Thymus (tissue), 11 donors: ENCODE results near the gene MS4A15. TPM values are rescaled to one million over a fixed set of nuclear protein-coding genes. Genes with fewer than 3 reads are reported as not detected.

Source experiments
- DNase-seq, 9 donors: peaks; one replicate each; pipeline ENCODE4 v3.0.0-alpha.2; 2013; ENCODE audit warnings: low spot score in 9 of 9, low read depth in 6 of 9, missing footprints in 1 of 9
- H3K27ac ChIP-seq, 2 donors: one replicate each; pipeline ENCODE4 v1.5.1; 2013; ENCODE audit warnings: control low read depth in 1 of 2, low read depth in 1 of 2, low read length in 1 of 2, mild to moderate bottlenecking in 1 of 2, moderate library complexity in 1 of 2
- H3K27me3 ChIP-seq, 2 donors: one replicate each; pipeline ENCODE4 v1.5.1; 2013; ENCODE audit warnings: low read length in 1 of 2; ENCODE audit not compliant: control insufficient read depth in 2 of 2, insufficient read depth in 1 of 2
- H3K36me3 ChIP-seq, 2 donors: one replicate each; pipeline ENCODE4 v1.5.1; 2013; ENCODE audit warnings: low read length in 1 of 2, mild to moderate bottlenecking in 1 of 2, moderate library complexity in 1 of 2; ENCODE audit not compliant: control insufficient read depth in 2 of 2, insufficient read depth in 2 of 2
- H3K4me1 ChIP-seq, 2 donors: one replicate each; pipeline ENCODE4 v1.5.1; 2013; ENCODE audit warnings: low read length in 2 of 2; ENCODE audit not compliant: control insufficient read depth in 2 of 2, insufficient read depth in 2 of 2
- H3K4me3 ChIP-seq, 2 donors: one replicate each; pipeline ENCODE4 v1.5.1; 2013; ENCODE audit warnings: low read length in 2 of 2, control low read depth in 1 of 2, mild to moderate bottlenecking in 1 of 2
- H3K9me3 ChIP-seq, 2 donors: one replicate each; pipeline ENCODE4 v1.5.1; 2013; ENCODE audit warnings: low read length in 1 of 2, mild to moderate bottlenecking in 1 of 2; ENCODE audit not compliant: control insufficient read depth in 2 of 2, insufficient read depth in 1 of 2
- WGBS: extraction: QIAGEN DNeasy Blood & Tissue Kit; methylation state at CpG from one replicate; pipeline ENCODE4 v1.1.7; 2013; 5-methylcytosine and 5-hydroxymethylcytosine counted together
- polyA plus RNA-seq: library from polyadenylated mRNA; stranded (reverse); fragments of 200-250 nt; gene quantifications from one replicate; pipeline ENCODE4 v1.2.3, GENCODE V29; 2013
- total RNA-seq: library from RNA; stranded (reverse); fragments of 120-200 nt; gene quantifications from one replicate; pipeline ENCODE4 v1.2.4, GENCODE V29; 2013
- donor health status: healthy.

Gene MS4A15
- total and polyA plus RNA-seq, 2 donors: 0.23 TPM; not detected in 1

DNA sequence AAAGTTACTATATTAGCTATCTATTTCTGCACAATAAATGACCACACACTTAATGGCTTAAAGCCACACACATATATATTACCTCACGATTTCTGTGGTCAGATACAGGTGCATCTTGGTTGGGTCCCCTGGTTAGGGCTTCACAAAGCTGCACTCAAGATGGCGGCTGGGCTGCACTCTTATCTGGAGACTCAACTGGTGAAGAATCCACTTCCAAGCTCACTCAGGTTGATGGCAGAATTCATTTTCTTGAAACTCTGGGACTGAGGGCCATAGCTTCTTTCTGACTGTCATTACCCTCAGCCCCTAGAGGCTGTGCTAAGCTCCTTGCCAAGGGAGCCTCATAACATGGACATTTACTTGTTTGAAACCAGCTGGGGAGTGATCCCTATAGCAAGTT is 23.4 kb downstream of the MS4A15 start:
- Histone ChIP-seq H3K4me1 (peaks cover 0 to 8% of the 10 kb centered on the region in 2 donors), H3K9me3 (no peaks in the 10 kb centered on the region), H3K4me3 (no peak overlapping the region), H3K36me3 (no peaks in the 10 kb centered on the region), H3K27me3 (peaks cover 0 to 3% of the 10 kb centered on the region in 2 donors), H3K27ac (no peak overlapping the region)
- WGBS: 88% methylated on average over 2 of the region's 2 CpGs
- no peak for DNase-seq

DNA sequence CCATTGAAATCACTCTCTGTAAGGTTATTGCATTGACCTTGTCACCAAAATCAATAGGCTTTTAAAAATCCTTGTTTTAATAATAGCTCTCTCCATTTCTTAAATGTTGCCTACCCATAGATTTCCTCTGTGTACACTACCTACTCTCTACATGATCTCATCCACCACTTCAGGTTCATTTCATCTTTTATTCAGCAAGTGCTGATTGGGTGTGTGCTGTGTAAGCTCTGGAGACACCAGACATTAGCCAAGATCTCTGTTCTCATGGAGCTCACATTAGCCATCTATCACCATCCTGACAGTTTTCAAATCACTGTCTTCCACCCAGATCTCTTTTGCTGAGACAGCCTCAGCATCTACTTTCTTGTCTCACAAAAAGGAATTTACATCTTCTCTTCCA is 24.1 kb downstream of the MS4A15 start:
- peaks cover 0 to 3% of the 10 kb centered on the region in 2 donors for H3K27me3 ChIP-seq
- H3K4me3 ChIP-seq: no peak overlapping the region
- no peak overlapping the region for H3K27ac ChIP-seq
- H3K36me3 ChIP-seq: no peaks in the 10 kb centered on the region
- no peaks in the 10 kb centered on the region for H3K9me3 ChIP-seq
- peaks cover 0 to 4% of the 10 kb centered on the region in 2 donors for H3K4me1 ChIP-seq
- DNase-seq: no peak

GRCh38 chr11:60781286-60781980 is 24.8 kb downstream of the MS4A15 start:
- no peaks in the 10 kb centered on the region for H3K36me3 ChIP-seq
- H3K27me3 ChIP-seq: peaks cover 0 to 3% of the 10 kb centered on the region in 2 donors
- H3K27ac ChIP-seq: no peak overlapping the region
- peaks cover 0 to 1% of the 10 kb centered on the region in 2 donors for H3K4me1 ChIP-seq
- 91% methylated on average over 7 of the region's 7 CpGs for WGBS
- DNase-seq: no peak
- H3K4me3 ChIP-seq: no peak overlapping the region
- H3K9me3 ChIP-seq: no peaks in the 10 kb centered on the region

GRCh38 chr11:60781981-60782316 is 25.3 kb downstream of the MS4A15 start:
- Histone ChIP-seq H3K27me3 (peaks cover 0 to 3% of the 10 kb centered on the region in 2 donors), H3K36me3 (no peaks in the 10 kb centered on the region), H3K27ac (no peak overlapping the region), H3K9me3 (no peaks in the 10 kb centered on the region), H3K4me1 (peaks cover 0 to 5% of the 10 kb centered on the region in 2 donors), H3K4me3 (no peak overlapping the region)
- WGBS: 96% methylated on average over 4 of the region's 4 CpGs
- no peak for DNase-seq

- H3K27me3 ChIP-seq: peaks cover 0 to 3% of the 10 kb centered on the region in 2 donors
- H3K27ac ChIP-seq: no peak overlapping the region
- DNase-seq: no peak
- H3K9me3 ChIP-seq: no peaks in the 10 kb centered on the region
- H3K36me3 ChIP-seq: no peaks in the 10 kb centered on the region
- H3K4me1 ChIP-seq: peaks cover 0 to 5% of the 10 kb centered on the region in 2 donors
- WGBS: 92% methylated on average over 12 of the region's 12 CpGs
- no peak overlapping the region for H3K4me3 ChIP-seq
These were observed 25.9 kb downstream of the MS4A15 start for GRCh38 chr11:60782393-60783140.

- Histone ChIP-seq H3K27me3 (peaks cover 0 to 3% of the 10 kb centered on the region in 2 donors), H3K36me3 (no peaks in the 10 kb centered on the region), H3K9me3 (no peaks in the 10 kb centered on the region), H3K27ac (no peak overlapping the region), H3K4me3 (no peak overlapping the region), H3K4me1 (peaks cover 0 to 5% of the 10 kb centered on the region in 2 donors)
- WGBS: 97% methylated on average over 8 of the region's 8 CpGs
- no peak for DNase-seq
These were observed 26.4 kb downstream of the MS4A15 start for GRCh38 chr11:60783141-60783484.

DNA sequence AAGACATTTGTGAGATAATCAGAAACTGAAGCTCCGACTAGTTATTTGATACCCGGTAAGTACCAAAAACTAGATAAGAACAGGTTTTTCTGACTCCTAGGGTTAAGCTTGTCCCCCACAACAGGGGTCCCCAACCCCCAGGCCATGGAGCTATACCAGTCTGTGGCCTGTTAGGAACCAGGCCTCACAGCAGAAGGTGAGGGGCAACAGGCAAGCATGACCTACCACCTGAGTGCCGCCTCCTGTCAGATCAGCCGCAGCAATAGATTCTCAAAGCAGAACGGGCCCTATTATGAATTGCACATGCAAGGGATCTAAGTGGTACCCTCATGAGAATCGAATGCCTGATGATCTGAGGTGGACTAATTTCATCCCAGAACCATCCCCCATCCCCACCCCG is 27.2 kb downstream of the MS4A15 start:
- WGBS: 96% methylated on average over 7 of the region's 7 CpGs
- Histone ChIP-seq H3K4me1 (peaks cover 0 to 5% of the 10 kb centered on the region in 2 donors), H3K27ac (no peak overlapping the region), H3K9me3 (no peaks in the 10 kb centered on the region), H3K4me3 (no peak overlapping the region), H3K27me3 (peaks cover 0 to 3% of the 10 kb centered on the region in 2 donors), H3K36me3 (no peaks in the 10 kb centered on the region)
- DNase-seq: no peak

DNA sequence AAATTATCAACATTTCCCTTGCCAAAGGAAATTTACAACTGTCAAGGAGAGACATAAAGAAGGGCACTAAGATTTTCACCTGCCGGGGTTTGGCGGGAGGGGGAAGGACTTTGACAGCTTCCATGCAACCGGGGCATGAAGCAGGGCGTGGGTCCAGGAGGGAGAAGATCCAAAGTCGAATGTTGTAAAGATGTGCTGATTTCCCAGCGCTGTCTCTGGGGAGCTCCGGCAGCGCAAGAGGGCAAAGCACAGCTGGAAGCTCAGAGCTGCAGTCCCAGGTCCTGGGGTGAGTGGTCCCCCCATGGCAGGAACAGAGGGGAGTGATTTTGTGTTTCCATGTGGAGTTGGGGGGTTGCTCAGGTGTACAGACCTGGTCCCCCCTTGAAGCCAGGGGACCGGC is 28.5 kb downstream of the MS4A15 start, which contains the start of gene MS4A10:
Gene MS4A10 (plus strand): TSS at position 198 of the 400 bp plus-strand sequence. CDS start 5,003 bp downstream, outside the sequence.
- Histone ChIP-seq H3K36me3 (no peaks in the 10 kb centered on the region), H3K27me3 (peaks cover 0 to 1% of the 10 kb centered on the region in 2 donors), H3K9me3 (no peaks in the 10 kb centered on the region), H3K4me3 (no peak within 1 kb of the TSS), H3K27ac (no peak within 1 kb of the TSS), H3K4me1 (peaks cover 0 to 5% of the 10 kb centered on the region in 2 donors)
- DNase-seq: no peak
- WGBS: 88% methylated on average over 9 of the region's 9 CpGs

DNA sequence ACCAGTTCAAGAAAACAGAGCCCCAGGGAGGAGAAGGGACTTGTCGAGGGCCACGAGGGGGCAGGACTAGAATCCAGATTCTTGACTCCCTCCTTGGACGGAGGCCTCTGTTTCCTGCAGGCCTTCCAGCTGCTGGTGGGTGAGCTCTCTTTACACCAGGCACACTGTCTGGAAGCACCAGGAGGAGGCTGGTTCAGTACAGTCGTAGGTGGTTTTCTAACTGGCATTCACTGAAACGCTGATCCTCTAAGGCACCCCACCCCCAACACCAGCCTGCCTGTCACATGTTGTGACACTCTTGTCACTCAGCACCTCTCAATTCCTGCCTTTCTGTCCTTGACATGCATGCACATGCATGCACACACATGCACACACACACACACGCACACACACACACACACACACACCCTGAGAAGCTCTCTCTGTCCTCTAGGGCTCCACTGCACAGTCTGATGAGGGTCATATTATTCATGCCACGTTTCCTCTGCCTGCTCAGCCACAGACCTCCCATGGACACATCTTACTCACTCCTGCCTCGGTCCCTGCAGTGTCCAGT is 29.2 kb downstream of the MS4A15 start:
- no peaks in the 10 kb centered on the region for H3K9me3 ChIP-seq
- 89% methylated on average over 8 of the region's 8 CpGs for WGBS
- H3K27me3 ChIP-seq: no peaks in the 10 kb centered on the region
- DNase-seq: no peak
- peaks cover 0 to 5% of the 10 kb centered on the region in 2 donors for H3K4me1 ChIP-seq
- H3K4me3 ChIP-seq: no peak overlapping the region
- H3K36me3 ChIP-seq: no peaks in the 10 kb centered on the region
- H3K27ac ChIP-seq: no peak overlapping the region
